ENCODE measurements around the gene METTL6. TPM values are rescaled to one million over a fixed set of nuclear protein-coding genes. Genes with fewer than 3 reads are reported as not detected.
"Not testable (repeated sequence)": the region's sequence is repeated elsewhere in the genome, so short reads cannot be mapped to it uniquely, and the experiment has no call there.

Gene METTL6
- total RNA-seq, 1 experiment from 2014 or later: 26.7 TPM

- TF ChIP-seq, protein P1, sequence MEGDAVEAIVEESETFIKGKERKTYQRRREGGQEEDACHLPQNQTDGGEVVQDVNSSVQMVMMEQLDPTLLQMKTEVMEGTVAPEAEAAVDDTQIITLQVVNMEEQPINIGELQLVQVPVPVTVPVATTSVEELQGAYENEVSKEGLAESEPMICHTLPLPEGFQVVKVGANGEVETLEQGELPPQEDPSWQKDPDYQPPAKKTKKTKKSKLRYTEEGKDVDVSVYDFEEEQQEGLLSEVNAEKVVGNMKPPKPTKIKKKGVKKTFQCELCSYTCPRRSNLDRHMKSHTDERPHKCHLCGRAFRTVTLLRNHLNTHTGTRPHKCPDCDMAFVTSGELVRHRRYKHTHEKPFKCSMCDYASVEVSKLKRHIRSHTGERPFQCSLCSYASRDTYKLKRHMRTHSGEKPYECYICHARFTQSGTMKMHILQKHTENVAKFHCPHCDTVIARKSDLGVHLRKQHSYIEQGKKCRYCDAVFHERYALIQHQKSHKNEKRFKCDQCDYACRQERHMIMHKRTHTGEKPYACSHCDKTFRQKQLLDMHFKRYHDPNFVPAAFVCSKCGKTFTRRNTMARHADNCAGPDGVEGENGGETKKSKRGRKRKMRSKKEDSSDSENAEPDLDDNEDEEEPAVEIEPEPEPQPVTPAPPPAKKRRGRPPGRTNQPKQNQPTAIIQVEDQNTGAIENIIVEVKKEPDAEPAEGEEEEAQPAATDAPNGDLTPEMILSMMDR (IDR thresholded peaks at IDR 0.05; ENCODE audit: unreplicated experiment): no peak
- Mint-ChIP-seq H3K27me3 (ENCODE audit: insufficient read depth, unreplicated experiment) (no peaks in the 10 kb centered on the region), H3K9me3 (ENCODE audit: unreplicated experiment) (no peaks in the 10 kb centered on the region), H3K27ac (ENCODE audit: low read depth, unreplicated experiment) (peak overlapping the region; percentile 98), H3K4me1 (ENCODE audit: insufficient read depth, unreplicated experiment) (peaks cover 25% of the 10 kb centered on the region), H3K4me3 (ENCODE audit: unreplicated experiment) (peak overlapping the region; percentile 91), H3K36me3 (ENCODE audit: insufficient read depth, unreplicated experiment) (peaks cover 57% of the 10 kb centered on the region)
- CTCF ChIA-PET: interaction anchor here (0.9 kb wide), 1 partner anchor 51 kb away, joined by 5 read pairs; no protein-coding TSS in a partner anchor
- POLR2A ChIA-PET: interaction anchor here (1.9 kb wide), 1 partner anchor 12 kb away, joined by 4 read pairs; no protein-coding TSS in a partner anchor
- TSS peak; percentile 32 for BruUV-seq (replicated peaks)
- intact Hi-C loops (cut with micrococcal nuclease): loop anchor here (5.0 to 10.0 kb wide), 2 partner anchors 129 to 386 kb away; no protein-coding TSS in a partner anchor
- peak; percentile 38 for DNase-seq (ENCODE audit: unreplicated experiment)
These were observed 1.2 kb upstream of the METTL6 start for GRCh38 chr3:15428539-15428938.

DNA sequence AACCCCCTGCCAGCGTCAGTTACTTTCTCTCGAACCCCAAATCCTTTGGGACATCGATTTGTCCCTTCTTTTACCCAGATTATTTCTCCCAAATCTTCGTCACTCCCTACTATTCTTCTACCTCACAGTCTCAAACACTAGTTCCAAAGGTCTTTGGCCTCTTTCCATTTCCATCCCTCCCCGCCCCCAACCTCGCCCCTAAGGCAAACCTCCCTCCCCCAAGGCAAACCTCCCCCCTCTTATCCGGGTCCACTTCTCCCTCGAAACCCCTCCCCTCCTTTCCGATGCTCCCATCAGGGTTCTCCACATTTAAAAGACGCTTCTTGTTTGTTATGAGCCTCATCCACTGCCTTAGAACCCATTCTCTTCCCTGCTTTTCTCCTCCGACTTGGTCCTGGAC, 637 bp upstream of the METTL6 start:
- intact Hi-C loops (cut with micrococcal nuclease): loop anchor here (5.0 to 10.0 kb wide), 2 partner anchors 129 to 387 kb away; no protein-coding TSS in a partner anchor
- H3K9me3 Mint-ChIP-seq (ENCODE audit: unreplicated experiment): no peaks in the 10 kb centered on the region

GRCh38 chr3:15426579-15427118, 695 bp downstream of the METTL6 start:
- CTCF ChIA-PET: interaction anchor here (0.7 to 1.5 kb wide), 2 partner anchors 131 to 160 kb away, joined by 3 read pairs; no protein-coding TSS in a partner anchor
- H3K27me3 Mint-ChIP-seq (ENCODE audit: insufficient read depth, unreplicated experiment): no peaks in the 10 kb centered on the region
- peaks cover 25% of the 10 kb centered on the region for H3K4me1 Mint-ChIP-seq (ENCODE audit: insufficient read depth, unreplicated experiment)
- DNase-seq (ENCODE audit: unreplicated experiment): no peak
- intact Hi-C loops (cut with micrococcal nuclease): loop anchor here (5.0 to 10.0 kb wide), 2 partner anchors 131 to 388 kb away; no protein-coding TSS in a partner anchor
- H3K9me3 Mint-ChIP-seq (ENCODE audit: unreplicated experiment): no peaks in the 10 kb centered on the region
- peaks cover 60% of the 10 kb centered on the region for H3K36me3 Mint-ChIP-seq (ENCODE audit: insufficient read depth, unreplicated experiment)
- POLR2A ChIA-PET: interaction anchor here (0.6 to 1.4 kb wide), 5 partner anchors 12 to 985 kb away, joined by 3 to 5 read pairs (median 3); partner anchors contain the start of gene CAPN7
- H3K4me3 Mint-ChIP-seq (ENCODE audit: unreplicated experiment): peak overlapping the region; percentile 91
- peak overlapping the region; percentile 98 for H3K27ac Mint-ChIP-seq (ENCODE audit: low read depth, unreplicated experiment)
- TF ChIP-seq, protein P1 (IDR thresholded peaks at IDR 0.05; ENCODE audit: unreplicated experiment): no peak
- BruUV-seq (replicated peaks): TSS peak; percentile 49

More for the DNA sequence above, 637 bp upstream of the METTL6 start:
- peak overlapping the region; percentile 91 for H3K4me3 Mint-ChIP-seq (ENCODE audit: unreplicated experiment)
- peak overlapping the region; percentile 98 for H3K27ac Mint-ChIP-seq (ENCODE audit: low read depth, unreplicated experiment)
- ChIA-PET CTCF (interaction anchor here (1.5 kb wide), 1 partner anchor 130 kb away, joined by 3 read pairs; no protein-coding TSS in a partner anchor), POLR2A (interaction anchor here (0.8 to 1.1 kb wide), 3 partner anchors 15 to 222 kb away, joined by 3 read pairs; partner anchors contain the start of gene CAPN7)
- H3K27me3 Mint-ChIP-seq (ENCODE audit: insufficient read depth, unreplicated experiment): no peaks in the 10 kb centered on the region
- TF ChIP-seq, protein P1 (IDR thresholded peaks at IDR 0.05; ENCODE audit: unreplicated experiment): no peak
- H3K36me3 Mint-ChIP-seq (ENCODE audit: insufficient read depth, unreplicated experiment): peaks cover 56% of the 10 kb centered on the region
- no peak for DNase-seq (ENCODE audit: unreplicated experiment)
- peaks cover 25% of the 10 kb centered on the region for H3K4me1 Mint-ChIP-seq (ENCODE audit: insufficient read depth, unreplicated experiment)
- BruUV-seq (replicated peaks): no TSS peak

DNA sequence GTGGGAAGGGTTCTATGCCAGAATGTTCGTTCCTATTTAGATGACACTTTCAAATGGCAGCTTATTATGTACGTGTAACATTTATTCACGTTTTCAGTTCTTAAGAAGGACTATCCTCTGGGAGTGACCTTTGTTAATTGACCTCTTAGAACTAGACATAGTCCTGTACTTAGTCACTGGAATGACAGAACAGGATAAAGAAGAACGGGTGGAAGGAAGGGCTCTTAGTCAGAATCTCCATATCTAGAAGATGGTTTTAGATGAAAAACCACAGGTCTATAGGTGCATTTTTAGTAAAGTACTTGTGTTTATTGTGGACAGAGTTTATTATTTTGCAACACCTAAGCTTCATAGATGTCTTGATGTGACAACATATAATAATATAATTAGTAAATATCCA, 6.5 kb downstream of the METTL6 start:
- no peak for DNase-seq (ENCODE audit: unreplicated experiment)
- Mint-ChIP-seq H3K4me3 (ENCODE audit: unreplicated experiment) (no peak overlapping the region), H3K27ac (ENCODE audit: low read depth, unreplicated experiment) (no peak overlapping the region), H3K36me3 (ENCODE audit: insufficient read depth, unreplicated experiment) (peaks cover 76% of the 10 kb centered on the region), H3K27me3 (ENCODE audit: insufficient read depth, unreplicated experiment) (no peaks in the 10 kb centered on the region), H3K4me1 (ENCODE audit: insufficient read depth, unreplicated experiment) (no peaks in the 10 kb centered on the region), H3K9me3 (ENCODE audit: unreplicated experiment) (no peaks in the 10 kb centered on the region)
- BruUV-seq (replicated peaks): no TSS peak
- intact Hi-C loops (cut with micrococcal nuclease): loop anchor here (10.0 kb wide), 1 partner anchor 394 kb away; no protein-coding TSS in a partner anchor
- POLR2A ChIA-PET: interaction anchor here (0.6 kb wide), 1 partner anchor 168 kb away, joined by 3 read pairs; no protein-coding TSS in a partner anchor
- CTCF ChIA-PET: no interaction called here
- TF ChIP-seq, protein P1 (IDR thresholded peaks at IDR 0.05; ENCODE audit: unreplicated experiment): no peak

DNA sequence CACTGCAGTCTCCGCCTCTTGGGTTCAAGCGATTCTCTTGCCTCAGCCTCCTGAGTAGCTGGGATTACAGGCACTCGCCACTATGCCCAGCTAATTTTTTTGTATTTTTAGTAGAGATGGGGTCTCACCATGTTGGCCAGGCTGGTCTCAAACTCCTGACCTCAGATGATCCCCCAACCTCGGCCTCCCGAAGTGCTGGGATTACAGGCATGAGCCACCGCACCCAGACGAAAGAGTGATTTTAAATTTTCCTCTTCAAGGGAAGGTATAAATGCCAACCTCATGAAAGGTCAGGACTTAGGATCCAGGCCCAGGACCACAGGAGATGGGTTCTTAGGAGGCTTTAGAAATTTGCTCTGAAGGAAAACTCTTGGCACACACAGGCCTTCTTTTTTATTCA, 16.4 kb downstream of the METTL6 start:
- BruUV-seq (replicated peaks); H3K9me3 Mint-ChIP-seq (ENCODE audit: unreplicated experiment); H3K27ac Mint-ChIP-seq (ENCODE audit: low read depth, unreplicated experiment); intact Hi-C loops (cut with micrococcal nuclease); H3K4me1 Mint-ChIP-seq (ENCODE audit: insufficient read depth, unreplicated experiment); H3K27me3 Mint-ChIP-seq (ENCODE audit: insufficient read depth, unreplicated experiment); DNase-seq (ENCODE audit: unreplicated experiment); H3K4me3 Mint-ChIP-seq (ENCODE audit: unreplicated experiment): not testable (repeated sequence)
- H3K36me3 Mint-ChIP-seq (ENCODE audit: insufficient read depth, unreplicated experiment): peaks cover 61% of the 10 kb centered on the region
- POLR2A ChIA-PET: interaction anchor here (0.6 kb wide), 1 partner anchor 23 kb away, joined by 3 read pairs; no protein-coding TSS in a partner anchor
- CTCF ChIA-PET: interaction anchor here (4.1 kb wide), 1 partner anchor 144 kb away, joined by 20 read pairs; no protein-coding TSS in a partner anchor

All from MCF 10A (cell line).